ENCODE data around the gene C11orf54.
A peak's percentile ranks its signal among the peaks of the same experiment; 100 is the strongest.
"Not testable (repeated sequence)": the region's sequence is repeated elsewhere in the genome, so short reads cannot be mapped to it uniquely, and the experiment has no call there.

Gene C11orf54

GRCh38 chr11:93766504-93766903 is 25.0 kb downstream of the C11orf54 start:
- DNase-seq (ENCODE audit: insufficient read length, low spot score), result no peak
- no peak for FAIRE-seq
- no peak for TF ChIP-seq CTCF (IDR thresholded peaks at IDR 0.05; ENCODE audit: insufficient read depth, missing control alignments)

GRCh38 chr11:93767018-93767417 is 25.5 kb downstream of the C11orf54 start:
- DNase-seq (ENCODE audit: insufficient read length, low spot score) (no peak), FAIRE-seq (no peak)
- TF ChIP-seq CTCF (IDR thresholded peaks at IDR 0.05; ENCODE audit: insufficient read depth, missing control alignments), result no peak

- DNase-seq (ENCODE audit: insufficient read length, low spot score) (no peak), FAIRE-seq (no peak)
- no peak for TF ChIP-seq CTCF (IDR thresholded peaks at IDR 0.05; ENCODE audit: insufficient read depth, missing control alignments)
These were observed 28.7 kb downstream of the C11orf54 start for GRCh38 chr11:93770160-93770559.

GRCh38 chr11:93772123-93772522 is 30.7 kb downstream of the C11orf54 start:
- DNase-seq (ENCODE audit: insufficient read length, low spot score) (no peak), FAIRE-seq (no peak)
- no peak for TF ChIP-seq CTCF (IDR thresholded peaks at IDR 0.05; ENCODE audit: insufficient read depth, missing control alignments)

GRCh38 chr11:93773045-93773477 is 31.6 kb downstream of the C11orf54 start:
- no peak for DNase-seq (ENCODE audit: insufficient read length, low spot score)
- TF ChIP-seq CTCF (IDR thresholded peaks at IDR 0.05; ENCODE audit: insufficient read depth, missing control alignments), result no peak
- FAIRE-seq, result no peak

GRCh38 chr11:93773601-93774200 is 32.2 kb downstream of the C11orf54 start:
- DNase-seq (ENCODE audit: insufficient read length, low spot score) (no peak), FAIRE-seq (no peak)
- no peak for TF ChIP-seq CTCF (IDR thresholded peaks at IDR 0.05; ENCODE audit: insufficient read depth, missing control alignments)

GRCh38 chr11:93774560-93774959 is 33.1 kb downstream of the C11orf54 start:
- DNase-seq (ENCODE audit: insufficient read length, low spot score); FAIRE-seq: not testable (repeated sequence)

GRCh38 chr11:93775289-93775688 is 33.8 kb downstream of the C11orf54 start:
- no peak for DNase-seq (ENCODE audit: insufficient read length, low spot score)
- TF ChIP-seq CTCF (IDR thresholded peaks at IDR 0.05; ENCODE audit: insufficient read depth, missing control alignments), result peak; percentile 21
- FAIRE-seq, result no peak

Measured in D721Med (cell line).